ENCODE results near the gene NXPE4.

Gene NXPE4

DNA sequence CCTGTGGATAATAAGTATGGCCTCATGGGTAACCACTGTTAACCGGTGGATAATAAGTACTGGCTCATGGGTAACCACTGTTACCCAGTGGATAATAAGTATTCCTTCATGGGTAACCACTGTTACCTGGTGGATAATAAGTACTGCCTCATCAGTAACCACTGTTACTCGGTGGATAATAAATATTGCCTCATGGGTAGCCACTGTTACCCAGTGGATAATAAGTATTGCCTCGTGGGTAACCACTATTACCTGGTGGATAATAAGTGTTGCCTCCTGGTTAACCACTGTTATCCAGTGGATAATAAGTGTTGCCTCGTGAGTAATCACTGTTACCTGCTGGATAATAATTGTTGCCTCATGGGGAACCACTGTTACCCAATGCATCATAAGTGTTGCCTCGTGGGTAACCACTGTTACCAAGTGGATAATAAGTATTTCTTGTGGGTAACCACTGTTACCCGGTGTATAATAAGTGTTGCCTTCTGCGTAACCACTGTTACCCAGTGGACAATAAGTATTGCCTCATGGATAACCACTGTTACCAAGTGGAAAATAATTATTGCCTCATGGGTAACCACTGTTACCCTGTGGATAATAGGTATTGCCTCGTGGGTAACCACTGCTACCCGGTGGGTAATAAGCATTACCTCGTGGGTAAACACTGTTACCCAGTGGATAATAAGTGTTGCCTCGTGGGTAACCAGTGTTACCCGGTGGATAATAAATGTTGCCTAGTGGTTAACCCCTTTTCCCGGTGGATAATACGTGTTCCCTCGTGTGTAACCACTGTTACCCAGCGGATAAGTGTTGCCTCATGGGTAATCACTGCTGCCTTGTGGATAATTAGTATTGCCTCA is 26.6 kb upstream of the NXPE4 start:
- no peaks in the 10 kb centered on the region for H3K9me2 ChIP-seq (replicated peaks; ENCODE audit: insufficient read depth, low read length)
- no peaks in the 10 kb centered on the region for H3K27me3 ChIP-seq (ENCODE audit: low read length)
- H3K9me3 ChIP-seq (ENCODE audit: insufficient read depth, low read length) = peaks cover 15% of the 10 kb centered on the region; the same call in 1 of the 2 replicates
- H3K36me3 ChIP-seq (ENCODE audit: low read length) = no peaks in the 10 kb centered on the region
- H3K4me3 ChIP-seq (ENCODE audit: insufficient read depth, low read length, poor library complexity, severe bottlenecking) = no peak overlapping the region
- no peaks in the 10 kb centered on the region for H4K20me1 ChIP-seq (ENCODE audit: low read depth, low read length)
- no peaks in the 10 kb centered on the region for H3K79me2 ChIP-seq (ENCODE audit: insufficient read depth, low read length)
- no peaks in the 10 kb centered on the region for H3F3A ChIP-seq (ENCODE audit: insufficient read depth)
- no peak overlapping the region for H2AFZ ChIP-seq (ENCODE audit: low read depth, low read length, severe bottlenecking)
- H3K4me2 ChIP-seq (ENCODE audit: low read depth, low read length, poor library complexity, severe bottlenecking) = no peak overlapping the region
- no peak overlapping the region for H3K27ac ChIP-seq (ENCODE audit: low read depth, low read length)
- TF ChIP-seq EZH2phosphoT487 (conservative IDR thresholded peaks at IDR 0.05; ENCODE audit: low read length) = no peak
- TF ChIP-seq, protein P1, sequence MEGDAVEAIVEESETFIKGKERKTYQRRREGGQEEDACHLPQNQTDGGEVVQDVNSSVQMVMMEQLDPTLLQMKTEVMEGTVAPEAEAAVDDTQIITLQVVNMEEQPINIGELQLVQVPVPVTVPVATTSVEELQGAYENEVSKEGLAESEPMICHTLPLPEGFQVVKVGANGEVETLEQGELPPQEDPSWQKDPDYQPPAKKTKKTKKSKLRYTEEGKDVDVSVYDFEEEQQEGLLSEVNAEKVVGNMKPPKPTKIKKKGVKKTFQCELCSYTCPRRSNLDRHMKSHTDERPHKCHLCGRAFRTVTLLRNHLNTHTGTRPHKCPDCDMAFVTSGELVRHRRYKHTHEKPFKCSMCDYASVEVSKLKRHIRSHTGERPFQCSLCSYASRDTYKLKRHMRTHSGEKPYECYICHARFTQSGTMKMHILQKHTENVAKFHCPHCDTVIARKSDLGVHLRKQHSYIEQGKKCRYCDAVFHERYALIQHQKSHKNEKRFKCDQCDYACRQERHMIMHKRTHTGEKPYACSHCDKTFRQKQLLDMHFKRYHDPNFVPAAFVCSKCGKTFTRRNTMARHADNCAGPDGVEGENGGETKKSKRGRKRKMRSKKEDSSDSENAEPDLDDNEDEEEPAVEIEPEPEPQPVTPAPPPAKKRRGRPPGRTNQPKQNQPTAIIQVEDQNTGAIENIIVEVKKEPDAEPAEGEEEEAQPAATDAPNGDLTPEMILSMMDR (IDR thresholded peaks at IDR 0.05; ENCODE audit: insufficient read depth, low read length, poor library complexity, severe bottlenecking) = no peak
- no peak overlapping the region for H3K9ac ChIP-seq (ENCODE audit: low read length)

DNA sequence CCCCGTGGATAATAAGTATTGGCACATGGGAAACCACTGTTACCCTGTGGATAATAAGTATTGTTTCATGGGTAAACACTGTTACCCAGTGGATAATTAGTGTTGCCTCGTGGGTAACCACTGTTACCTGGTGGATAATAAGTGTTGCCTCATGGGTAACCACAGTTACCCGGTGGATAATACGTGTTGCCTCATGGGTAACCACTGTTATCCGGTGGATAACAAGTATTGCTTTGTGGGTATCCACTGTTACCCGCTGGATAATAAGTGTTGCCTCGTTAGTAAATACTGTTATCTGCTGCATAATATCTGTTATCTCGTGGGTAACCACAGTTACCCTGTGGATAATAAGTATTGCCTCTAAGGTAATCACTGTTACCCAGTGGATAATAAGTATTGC is 25.5 kb upstream of the NXPE4 start:
- TF ChIP-seq, protein P1 (IDR thresholded peaks at IDR 0.05; ENCODE audit: insufficient read depth, low read length, poor library complexity, severe bottlenecking) = no peak
- no peak for TF ChIP-seq EZH2phosphoT487 (conservative IDR thresholded peaks at IDR 0.05; ENCODE audit: low read length)
- Histone ChIP-seq H4K20me1 (ENCODE audit: low read depth, low read length) (no peaks in the 10 kb centered on the region), H3K9ac (ENCODE audit: low read length) (no peak overlapping the region), H3K79me2 (ENCODE audit: insufficient read depth, low read length) (no peaks in the 10 kb centered on the region), H3K27ac (ENCODE audit: low read depth, low read length) (no peak overlapping the region), H3K4me2 (ENCODE audit: low read depth, low read length, poor library complexity, severe bottlenecking) (no peak overlapping the region), H3F3A (ENCODE audit: insufficient read depth) (no peaks in the 10 kb centered on the region), H3K4me3 (ENCODE audit: insufficient read depth, low read length, poor library complexity, severe bottlenecking) (no peak overlapping the region), H3K27me3 (ENCODE audit: low read length) (no peaks in the 10 kb centered on the region), H3K9me2 (replicated peaks; ENCODE audit: insufficient read depth, low read length) (no peaks in the 10 kb centered on the region), H3K36me3 (ENCODE audit: low read length) (no peaks in the 10 kb centered on the region), H2AFZ (ENCODE audit: low read depth, low read length, severe bottlenecking) (no peak overlapping the region), H3K9me3 (ENCODE audit: insufficient read depth, low read length) (peaks cover 19% of the 10 kb centered on the region; the same call in 1 of the 2 replicates)

DNA sequence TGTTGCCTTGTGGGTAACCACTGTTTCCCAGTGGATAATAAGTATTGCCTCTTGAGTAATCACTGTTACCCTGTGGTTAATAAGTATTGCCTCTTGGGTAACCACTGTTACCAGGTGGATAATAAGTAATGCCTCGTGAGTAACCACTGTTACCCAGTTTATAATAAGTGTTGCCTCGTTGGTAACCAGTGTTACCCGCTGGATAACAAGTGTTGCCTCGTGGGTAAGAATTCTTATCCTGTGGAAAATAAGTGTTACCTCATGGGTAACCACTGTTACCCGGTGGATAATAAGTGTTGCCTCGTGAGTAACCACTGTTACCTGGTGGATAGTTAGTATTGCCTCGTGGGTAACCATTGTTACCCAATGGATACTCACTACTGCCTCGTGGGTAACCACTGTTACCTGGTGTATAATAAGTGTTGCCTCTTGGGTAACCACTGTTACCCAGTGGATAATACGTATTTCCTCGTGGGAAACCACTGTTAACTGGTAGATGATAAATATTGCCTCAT is 24.1 kb upstream of the NXPE4 start:
- H3K27me3 ChIP-seq (ENCODE audit: low read length) = no peaks in the 10 kb centered on the region
- no peak overlapping the region for H3K9ac ChIP-seq (ENCODE audit: low read length)
- H3K4me2 ChIP-seq (ENCODE audit: low read depth, low read length, poor library complexity, severe bottlenecking) = no peak overlapping the region
- no peaks in the 10 kb centered on the region for H3F3A ChIP-seq (ENCODE audit: insufficient read depth)
- peaks cover 25% of the 10 kb centered on the region; the same call in 1 of the 2 replicates for H3K9me3 ChIP-seq (ENCODE audit: insufficient read depth, low read length)
- no peak overlapping the region for H3K27ac ChIP-seq (ENCODE audit: low read depth, low read length)
- H3K9me2 ChIP-seq (replicated peaks; ENCODE audit: insufficient read depth, low read length) = no peaks in the 10 kb centered on the region
- no peaks in the 10 kb centered on the region for H3K79me2 ChIP-seq (ENCODE audit: insufficient read depth, low read length)
- H2AFZ ChIP-seq (ENCODE audit: low read depth, low read length, severe bottlenecking) = no peak overlapping the region
- no peaks in the 10 kb centered on the region for H3K36me3 ChIP-seq (ENCODE audit: low read length)
- H4K20me1 ChIP-seq (ENCODE audit: low read depth, low read length) = no peaks in the 10 kb centered on the region
- H3K4me3 ChIP-seq (ENCODE audit: insufficient read depth, low read length, poor library complexity, severe bottlenecking) = no peak overlapping the region
- TF ChIP-seq, protein P1 (IDR thresholded peaks at IDR 0.05; ENCODE audit: insufficient read depth, low read length, poor library complexity, severe bottlenecking) = no peak
- no peak for TF ChIP-seq EZH2phosphoT487 (conservative IDR thresholded peaks at IDR 0.05; ENCODE audit: low read length)
